Adrenal gland (tissue), 5 donors: ENCODE measurements around the gene ATP5MC3.

Source experiments
- CTCF ChIP-seq, 6 experiments: fragments of 450-650 bp in 4 of 6; fragments of 200-600 bp in 2 of 6; sonication (generic) in 1 of 6; IDR thresholded peaks; 1 replicate in 5 of 6; 2 replicates in 1 of 6; pipeline versions ENCODE4 v1.5.1 to v1.8.0; 2016 to 2021; ENCODE audit warnings: antibody characterized with exemption in 6 of 6, mild to moderate bottlenecking in 2 of 6, moderate library complexity in 1 of 6
- POLR2A ChIP-seq, 2 donors: fragments of 450-650 bp; IDR thresholded peaks; one replicate each; pipeline ENCODE4 v1.6.1; 2017; ENCODE audit warnings: antibody characterized with exemption in 2 of 2, mild to moderate bottlenecking in 2 of 2, moderate library complexity in 1 of 2
- donor health status: DM: no; HTN: no; CAD: no.

DNA sequence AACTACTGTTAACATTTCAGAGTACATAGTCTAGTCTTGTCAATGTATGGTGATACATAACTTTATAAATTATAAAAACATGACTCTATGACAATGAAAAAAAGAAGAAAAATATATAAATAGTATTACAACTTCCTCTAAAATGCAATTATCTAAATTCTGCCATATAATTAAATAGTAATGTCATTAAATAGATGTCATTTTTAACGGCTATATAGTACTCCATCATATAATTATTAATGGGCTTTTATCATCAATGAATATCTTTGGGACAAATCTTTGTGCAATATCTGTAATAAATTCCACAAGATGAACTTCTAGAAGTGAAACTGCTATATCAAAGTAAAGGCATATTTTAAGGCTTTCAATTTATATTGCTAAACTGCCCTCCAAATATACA is 38.3 kb downstream of the ATP5MC3 start:
- TF ChIP-seq CTCF (IDR thresholded peaks at IDR 0.05) (no peak), POLR2A (IDR thresholded peaks at IDR 0.05) (no peak)
